SK-N-SH treated with all-trans-retinoic acid at 6 μM for 48 hours (cell line): ENCODE measurements around the gene BABAM2.

Source experiments
- ATAC-seq: fragments of 200-7000 bp; cut with Tn5 transposase; 3 replicates; pipeline ENCODE4 v1.9.1; 2020; ENCODE audit warnings: mild to moderate bottlenecking, moderate library complexity
- ARNTL ChIP-seq: fragments of 450-650 bp; formaldehyde crosslinking; IDR thresholded peaks from 2 replicates; pipeline ENCODE4 v1.5.0; 2020; ENCODE audit warnings: low read depth, mild to moderate bottlenecking, moderate library complexity, borderline replicate concordance
- BACH2 ChIP-seq: fragments of 250-450 bp; sonication (Bioruptor Pico); IDR thresholded peaks from 2 replicates; pipeline ENCODE4 v1.9.0; 2021; ENCODE audit warnings: mild to moderate bottlenecking, borderline replicate concordance
- ESRRG ChIP-seq: fragments of 250-450 bp; sonication (Bioruptor Pico); IDR thresholded peaks from 2 replicates; pipeline ENCODE4 v1.6.1; 2021; ENCODE audit warnings: mild to moderate bottlenecking
- GLIS3 ChIP-seq: fragments of 250-450 bp; sonication (Bioruptor Pico); IDR thresholded peaks from 2 replicates; pipeline ENCODE4 v1.5.0; 2020; ENCODE audit warnings: mild to moderate bottlenecking, moderate library complexity
- ISL1 ChIP-seq: fragments of 250-450 bp; sonication (Bioruptor Pico); IDR thresholded peaks from 2 replicates; pipeline ENCODE4 v2.1.2; 2022; ENCODE audit warnings: mild to moderate bottlenecking, moderate library complexity
- OSR1 ChIP-seq: fragments of 250-450 bp; sonication (Bioruptor Pico); IDR thresholded peaks from 2 replicates; pipeline ENCODE4 v1.8.0; 2022; ENCODE audit warnings: moderate library complexity, mild to moderate bottlenecking, inconsistent platforms
- PPARA ChIP-seq: fragments of 250-450 bp; sonication (Bioruptor Pico); IDR thresholded peaks from 2 replicates; pipeline ENCODE4 v1.5.0; 2020; ENCODE audit warnings: mild to moderate bottlenecking, borderline replicate concordance
- RARB ChIP-seq: fragments of 250-450 bp; sonication (Bioruptor Pico); IDR thresholded peaks from 2 replicates; pipeline ENCODE4 v1.8.0; 2021; ENCODE audit warnings: mild to moderate bottlenecking, moderate library complexity
- SNAI2 ChIP-seq: fragments of 250-450 bp; sonication (Bioruptor Pico); IDR thresholded peaks from 2 replicates; pipeline ENCODE4 v1.5.0; 2020; ENCODE audit warnings: mild to moderate bottlenecking, moderate library complexity
- TCF4 ChIP-seq: fragments of 250-450 bp; sonication (Bioruptor Pico); IDR thresholded peaks from 2 replicates; pipeline ENCODE4 v1.8.0; 2021; ENCODE audit warnings: mild to moderate bottlenecking, moderate library complexity, borderline replicate concordance
- ZC3H10 ChIP-seq: fragments of 250-450 bp; sonication (Bioruptor Pico); IDR thresholded peaks from 2 replicates; pipeline ENCODE4 v1.5.1; 2021; ENCODE audit warnings: mild to moderate bottlenecking, moderate library complexity
- ZFP3 ChIP-seq: fragments of 250-450 bp; sonication (Bioruptor Pico); IDR thresholded peaks from 2 replicates; pipeline ENCODE4 v1.5.0; 2020; ENCODE audit warnings: mild to moderate bottlenecking, moderate library complexity
- ZFP30 ChIP-seq: fragments of 450-650 bp; formaldehyde crosslinking; IDR thresholded peaks from 2 replicates; pipeline ENCODE4 v1.5.0; 2022; ENCODE audit warnings: mild to moderate bottlenecking, moderate library complexity
- ZNF565 ChIP-seq: fragments of 450-650 bp; formaldehyde crosslinking; conservative IDR thresholded peaks from 2 replicates; pipeline ENCODE4 v1.5.0; 2020; ENCODE audit warnings: low read depth, mild to moderate bottlenecking, moderate library complexity
- ZNF70 ChIP-seq: fragments of 450-650 bp; formaldehyde crosslinking; IDR thresholded peaks from 2 replicates; pipeline ENCODE4 v1.5.0; 2020; ENCODE audit warnings: mild to moderate bottlenecking, moderate library complexity
- ZNF8 ChIP-seq: fragments of 450-650 bp; formaldehyde crosslinking; IDR thresholded peaks from 2 replicates; pipeline ENCODE4 v1.5.0; 2020; ENCODE audit warnings: mild to moderate bottlenecking, moderate library complexity
- TF ChIP-seq, protein P1 (sequence below): fragments of 250-450 bp; sonication (Bioruptor Pico); IDR thresholded peaks from 2 replicates; pipeline ENCODE4 v1.5.1; 2020; ENCODE audit warnings: low read depth, mild to moderate bottlenecking, moderate library complexity
- TF ChIP-seq, protein P2 (sequence below): fragments of 250-450 bp; sonication (Bioruptor Pico); IDR thresholded peaks from 2 replicates; pipeline ENCODE4 v1.8.0; 2021; ENCODE audit warnings: low read depth, mild to moderate bottlenecking, moderate library complexity, borderline replicate concordance
- TF ChIP-seq, protein P3 (sequence below): fragments of 250-450 bp; sonication (Bioruptor Pico); IDR thresholded peaks from 2 replicates; pipeline ENCODE4 v1.5.1; 2021; ENCODE audit warnings: mild to moderate bottlenecking, moderate library complexity
- TF ChIP-seq, protein P4 (sequence below): fragments of 250-450 bp; sonication (Bioruptor Pico); IDR thresholded peaks from 2 replicates; pipeline ENCODE4 v1.5.0; 2020; ENCODE audit warnings: mild to moderate bottlenecking, moderate library complexity

BABAM2 gene

DNA sequence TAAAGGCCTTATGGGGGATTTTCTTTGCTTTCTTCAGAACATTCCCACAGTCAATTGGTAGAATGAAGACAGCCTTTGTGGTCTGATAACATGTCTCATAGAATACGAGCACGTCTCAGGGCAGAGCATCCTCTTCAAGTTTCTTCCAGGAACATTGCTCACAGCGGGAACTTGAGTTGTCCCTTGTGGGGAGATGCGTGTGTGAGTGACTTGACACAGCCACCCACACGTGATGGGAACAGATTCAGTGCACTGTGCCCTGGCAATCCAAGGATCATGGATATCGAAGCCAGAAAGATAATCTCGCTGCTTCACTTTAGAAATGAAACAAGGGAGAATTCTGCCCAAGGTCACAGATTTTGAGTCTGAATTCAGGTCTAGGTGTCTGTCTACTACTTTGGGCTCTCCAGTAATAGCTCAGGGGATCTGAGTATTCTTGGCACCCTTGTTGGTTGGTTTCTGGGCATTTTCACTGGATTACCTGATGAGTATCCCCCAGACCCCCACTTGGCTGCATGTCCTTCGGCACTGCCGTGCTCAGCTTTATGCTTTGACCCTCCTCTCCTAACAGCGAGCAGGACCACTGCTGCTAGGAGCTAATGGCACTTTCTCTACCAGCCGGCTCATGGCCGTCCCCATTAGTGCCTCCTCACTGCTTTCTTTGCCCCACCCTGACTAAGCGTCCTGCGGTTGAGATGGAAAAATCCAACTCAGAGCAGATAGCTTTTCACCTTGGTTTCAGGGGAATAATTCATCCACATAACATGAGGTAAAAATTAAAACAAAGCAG is 426.2 kb downstream of the BABAM2 start:
- TF ChIP-seq, protein P1, sequence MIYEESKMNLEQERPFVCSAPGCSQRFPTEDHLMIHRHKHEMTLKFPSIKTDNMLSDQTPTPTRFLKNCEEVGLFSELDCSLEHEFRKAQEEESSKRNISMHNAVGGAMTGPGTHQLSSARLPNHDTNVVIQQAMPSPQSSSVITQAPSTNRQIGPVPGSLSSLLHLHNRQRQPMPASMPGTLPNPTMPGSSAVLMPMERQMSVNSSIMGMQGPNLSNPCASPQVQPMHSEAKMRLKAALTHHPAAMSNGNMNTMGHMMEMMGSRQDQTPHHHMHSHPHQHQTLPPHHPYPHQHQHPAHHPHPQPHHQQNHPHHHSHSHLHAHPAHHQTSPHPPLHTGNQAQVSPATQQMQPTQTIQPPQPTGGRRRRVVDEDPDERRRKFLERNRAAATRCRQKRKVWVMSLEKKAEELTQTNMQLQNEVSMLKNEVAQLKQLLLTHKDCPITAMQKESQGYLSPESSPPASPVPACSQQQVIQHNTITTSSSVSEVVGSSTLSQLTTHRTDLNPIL (CRISPR knock-in tag) = no peak
- TF ChIP-seq ISL1 (CRISPR knock-in tag) (no peak), PPARA (no peak), OSR1 (CRISPR knock-in tag) (no peak), GLIS3 (CRISPR knock-in tag) (no peak)
- TF ChIP-seq, protein P2, sequence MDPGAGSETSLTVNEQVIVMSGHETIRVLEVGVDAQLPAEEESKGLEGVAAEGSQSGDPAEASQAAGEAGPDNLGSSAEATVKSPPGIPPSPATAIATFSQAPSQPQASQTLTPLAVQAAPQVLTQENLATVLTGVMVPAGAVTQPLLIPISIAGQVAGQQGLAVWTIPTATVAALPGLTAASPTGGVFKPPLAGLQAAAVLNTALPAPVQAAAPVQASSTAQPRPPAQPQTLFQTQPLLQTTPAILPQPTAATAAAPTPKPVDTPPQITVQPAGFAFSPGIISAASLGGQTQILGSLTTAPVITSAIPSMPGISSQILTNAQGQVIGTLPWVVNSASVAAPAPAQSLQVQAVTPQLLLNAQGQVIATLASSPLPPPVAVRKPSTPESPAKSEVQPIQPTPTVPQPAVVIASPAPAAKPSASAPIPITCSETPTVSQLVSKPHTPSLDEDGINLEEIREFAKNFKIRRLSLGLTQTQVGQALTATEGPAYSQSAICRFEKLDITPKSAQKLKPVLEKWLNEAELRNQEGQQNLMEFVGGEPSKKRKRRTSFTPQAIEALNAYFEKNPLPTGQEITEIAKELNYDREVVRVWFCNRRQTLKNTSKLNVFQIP = no peak
- no peak for ATAC-seq

DNA sequence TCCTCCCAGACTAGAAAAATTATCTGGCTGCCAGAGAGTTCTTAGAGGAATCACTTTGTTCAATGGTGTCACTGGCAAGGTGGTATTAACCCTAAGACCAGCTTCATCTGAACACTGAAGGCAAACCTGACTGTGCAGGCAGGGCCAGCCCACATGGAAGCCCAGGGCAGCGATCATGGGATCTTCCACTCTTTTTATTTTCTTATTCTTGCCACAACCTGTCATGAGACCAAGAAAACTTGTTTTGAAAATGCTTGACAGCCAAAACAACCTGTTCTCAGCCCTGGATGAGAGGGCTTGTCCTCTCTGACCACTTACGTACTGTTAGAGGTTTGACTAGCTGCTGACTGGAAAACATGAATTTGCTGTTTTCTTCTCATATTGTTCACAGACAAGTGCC is 426.9 kb downstream of the BABAM2 start:
- ATAC-seq = no peak
- TF ChIP-seq, protein P3, sequence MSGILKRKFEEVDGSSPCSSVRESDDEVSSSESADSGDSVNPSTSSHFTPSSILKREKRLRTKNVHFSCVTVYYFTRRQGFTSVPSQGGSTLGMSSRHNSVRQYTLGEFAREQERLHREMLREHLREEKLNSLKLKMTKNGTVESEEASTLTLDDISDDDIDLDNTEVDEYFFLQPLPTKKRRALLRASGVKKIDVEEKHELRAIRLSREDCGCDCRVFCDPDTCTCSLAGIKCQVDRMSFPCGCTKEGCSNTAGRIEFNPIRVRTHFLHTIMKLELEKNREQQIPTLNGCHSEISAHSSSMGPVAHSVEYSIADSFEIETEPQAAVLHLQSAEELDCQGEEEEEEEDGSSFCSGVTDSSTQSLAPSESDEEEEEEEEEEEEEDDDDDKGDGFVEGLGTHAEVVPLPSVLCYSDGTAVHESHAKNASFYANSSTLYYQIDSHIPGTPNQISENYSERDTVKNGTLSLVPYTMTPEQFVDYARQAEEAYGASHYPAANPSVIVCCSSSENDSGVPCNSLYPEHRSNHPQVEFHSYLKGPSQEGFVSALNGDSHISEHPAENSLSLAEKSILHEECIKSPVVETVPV = no peak
- TF ChIP-seq TCF4 (CRISPR knock-in tag) = no peak
- TF ChIP-seq GLIS3 (CRISPR knock-in tag) = no peak
- TF ChIP-seq ZNF8 (CRISPR knock-in tag) = no peak

DNA sequence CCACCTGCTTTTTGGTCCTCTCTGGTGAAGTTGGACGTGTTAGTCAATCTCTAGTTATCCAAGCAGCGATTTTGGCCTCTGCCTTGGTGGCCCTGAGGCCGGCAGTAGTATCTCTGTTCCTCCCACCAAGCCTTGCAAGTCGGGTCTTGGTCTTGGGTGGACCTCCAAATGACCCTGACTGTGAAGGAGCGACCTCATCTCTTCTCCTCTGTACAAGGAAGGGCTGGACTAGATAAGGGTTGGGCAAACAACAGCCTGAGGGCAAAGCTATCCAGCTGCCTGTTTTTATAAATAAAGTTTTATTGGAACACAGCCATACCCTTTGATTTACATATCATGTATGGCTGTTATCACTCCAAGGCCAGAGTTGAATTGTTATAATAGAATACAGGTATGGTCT is 427.5 kb downstream of the BABAM2 start:
- TF ChIP-seq ARNTL (CRISPR knock-in tag) (no peak), ZFP30 (CRISPR knock-in tag) (no peak), ISL1 (CRISPR knock-in tag) (no peak), OSR1 (CRISPR knock-in tag) (no peak), BACH2 (CRISPR knock-in tag) (no peak), ZNF8 (CRISPR knock-in tag) (no peak), PPARA (no peak), ZNF70 (CRISPR knock-in tag) (no peak), ZNF565 (CRISPR knock-in tag) (no peak), GLIS3 (CRISPR knock-in tag) (no peak), SNAI2 (CRISPR knock-in tag) (no peak)
- TF ChIP-seq, protein P4, sequence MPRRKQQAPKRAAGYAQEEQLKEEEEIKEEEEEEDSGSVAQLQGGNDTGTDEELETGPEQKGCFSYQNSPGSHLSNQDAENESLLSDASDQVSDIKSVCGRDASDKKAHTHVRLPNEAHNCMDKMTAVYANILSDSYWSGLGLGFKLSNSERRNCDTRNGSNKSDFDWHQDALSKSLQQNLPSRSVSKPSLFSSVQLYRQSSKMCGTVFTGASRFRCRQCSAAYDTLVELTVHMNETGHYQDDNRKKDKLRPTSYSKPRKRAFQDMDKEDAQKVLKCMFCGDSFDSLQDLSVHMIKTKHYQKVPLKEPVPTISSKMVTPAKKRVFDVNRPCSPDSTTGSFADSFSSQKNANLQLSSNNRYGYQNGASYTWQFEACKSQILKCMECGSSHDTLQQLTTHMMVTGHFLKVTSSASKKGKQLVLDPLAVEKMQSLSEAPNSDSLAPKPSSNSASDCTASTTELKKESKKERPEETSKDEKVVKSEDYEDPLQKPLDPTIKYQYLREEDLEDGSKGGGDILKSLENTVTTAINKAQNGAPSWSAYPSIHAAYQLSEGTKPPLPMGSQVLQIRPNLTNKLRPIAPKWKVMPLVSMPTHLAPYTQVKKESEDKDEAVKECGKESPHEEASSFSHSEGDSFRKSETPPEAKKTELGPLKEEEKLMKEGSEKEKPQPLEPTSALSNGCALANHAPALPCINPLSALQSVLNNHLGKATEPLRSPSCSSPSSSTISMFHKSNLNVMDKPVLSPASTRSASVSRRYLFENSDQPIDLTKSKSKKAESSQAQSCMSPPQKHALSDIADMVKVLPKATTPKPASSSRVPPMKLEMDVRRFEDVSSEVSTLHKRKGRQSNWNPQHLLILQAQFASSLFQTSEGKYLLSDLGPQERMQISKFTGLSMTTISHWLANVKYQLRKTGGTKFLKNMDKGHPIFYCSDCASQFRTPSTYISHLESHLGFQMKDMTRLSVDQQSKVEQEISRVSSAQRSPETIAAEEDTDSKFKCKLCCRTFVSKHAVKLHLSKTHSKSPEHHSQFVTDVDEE (CRISPR knock-in tag) = no peak
- TF ChIP-seq, protein P2 = no peak
- TF ChIP-seq, all 23 proteins: peak for 0
- no peak for ATAC-seq

DNA sequence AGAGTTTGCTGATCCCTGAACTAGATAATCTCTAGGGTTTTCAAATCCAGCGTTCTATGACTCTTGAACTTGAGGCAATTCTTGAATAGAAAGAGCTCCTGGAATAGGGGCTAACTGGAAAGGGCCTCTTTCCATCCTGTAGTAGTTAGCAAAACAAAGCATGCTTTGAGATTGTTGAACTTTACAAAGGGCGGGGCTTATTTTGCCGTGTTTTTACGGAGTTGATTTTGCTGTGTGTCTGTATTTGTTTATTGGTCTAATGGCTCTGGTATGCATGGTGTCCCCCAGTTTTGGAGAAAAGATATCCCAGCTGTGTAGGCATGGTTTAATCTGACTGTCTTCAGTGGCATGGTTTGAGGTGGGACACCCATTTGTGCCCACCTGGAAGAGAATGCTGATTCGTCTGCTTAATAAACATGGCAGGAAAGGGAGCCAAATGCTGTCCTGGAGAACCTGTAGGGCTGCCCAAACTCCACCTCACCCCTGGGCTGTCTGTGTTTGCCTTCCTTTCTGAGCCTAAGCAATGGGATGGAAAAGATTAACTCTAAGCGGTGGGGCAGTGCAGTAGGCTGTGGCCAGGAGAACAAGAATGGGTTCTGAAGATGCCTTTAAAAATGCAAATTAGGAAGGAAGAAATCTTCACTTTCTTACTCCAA is 428.1 kb downstream of the BABAM2 start:
- ATAC-seq = no peak
- no peak for TF ChIP-seq ESRRG
- no peak for TF ChIP-seq RARB (CRISPR knock-in tag)
- no peak for TF ChIP-seq ARNTL (CRISPR knock-in tag)
- TF ChIP-seq, protein P4 (CRISPR knock-in tag) = no peak
- no peak for TF ChIP-seq BACH2 (CRISPR knock-in tag)
- TF ChIP-seq ZC3H10 = no peak
- TF ChIP-seq, protein P3 = no peak
- no peak for TF ChIP-seq SNAI2 (CRISPR knock-in tag)
- TF ChIP-seq ISL1 (CRISPR knock-in tag) = no peak
- no peak for TF ChIP-seq ZFP3 (CRISPR knock-in tag)
- no peak for TF ChIP-seq OSR1 (CRISPR knock-in tag)
- TF ChIP-seq GLIS3 (CRISPR knock-in tag) = no peak
- TF ChIP-seq ZNF70 (CRISPR knock-in tag) = no peak
